ENCODE measurements around the gene MDN1. TPM values are rescaled to one million over a fixed set of nuclear protein-coding genes. Genes with fewer than 3 reads are reported as not detected.

The MDN1 gene
- total RNA-seq, 1 experiment from 2014 or later = 21.8 TPM

DNA sequence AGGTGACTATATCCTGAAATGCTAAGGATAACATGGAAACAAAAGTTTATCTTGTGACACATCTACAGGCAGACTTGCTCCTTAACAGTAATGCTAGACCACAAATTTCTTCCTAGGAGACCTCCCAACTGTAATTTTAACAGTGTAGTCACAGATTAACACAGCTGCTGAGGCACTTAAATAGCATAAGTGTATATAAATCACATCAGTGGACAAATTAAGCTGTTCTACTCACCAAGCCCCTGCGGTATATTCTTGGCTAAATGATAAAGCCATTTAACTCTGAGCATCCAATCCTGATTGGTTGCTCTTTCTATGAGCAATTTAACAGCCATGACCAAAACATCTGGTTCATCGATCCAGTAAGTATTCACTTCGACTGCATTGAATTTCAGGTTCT, 107.8 kb downstream of the MDN1 start:
- no peak for DNase-seq (ENCODE audit: extremely low read depth, low read depth)

GRCh38 chr6:89708316-89708715, 111.3 kb downstream of the MDN1 start:
- DNase-seq (ENCODE audit: extremely low read depth, low read depth) = no peak

- no peak for DNase-seq (ENCODE audit: extremely low read depth, low read depth)
These were observed 111.8 kb downstream of the MDN1 start for GRCh38 chr6:89707766-89708165.

DNA sequence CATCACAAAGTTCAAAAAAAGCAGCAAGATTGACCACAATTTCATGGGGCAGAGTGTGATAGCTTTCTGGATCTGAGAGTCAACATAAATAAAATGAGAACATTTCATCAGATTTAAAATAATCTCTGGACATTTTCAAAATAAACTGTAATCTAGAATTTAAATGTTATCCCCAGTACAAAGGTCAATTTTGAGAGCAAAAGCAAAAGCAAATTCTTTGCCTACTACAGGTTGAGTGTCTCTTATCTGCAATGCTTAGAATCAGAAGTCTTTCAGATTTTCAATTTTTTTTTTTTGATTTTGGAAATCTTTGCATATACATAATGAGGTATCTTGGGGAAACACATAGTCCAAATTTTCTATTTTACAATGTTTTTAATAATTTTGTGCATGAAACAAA, 113.5 kb downstream of the MDN1 start:
- DNase-seq (ENCODE audit: extremely low read depth, low read depth) = no peak

DNA sequence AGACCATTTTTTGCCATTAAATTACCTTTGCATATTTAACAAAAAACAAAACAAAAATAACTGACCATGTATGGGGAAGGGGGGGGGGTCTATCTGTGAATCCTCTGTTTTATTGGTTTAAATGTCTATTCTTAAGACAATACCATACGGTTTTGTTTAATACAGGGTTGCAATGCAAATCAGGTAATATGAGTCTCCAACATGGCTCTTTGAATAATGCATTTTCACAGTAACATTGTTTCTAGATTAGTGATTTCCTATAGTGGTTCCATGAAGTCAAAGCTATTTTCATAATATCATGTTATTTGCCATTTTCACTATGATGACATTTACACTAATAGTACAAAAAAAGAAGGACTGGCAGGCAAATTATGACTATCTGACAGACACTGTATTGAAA, 116.3 kb downstream of the MDN1 start:
- DNase-seq (ENCODE audit: extremely low read depth, low read depth) = no peak

DNA sequence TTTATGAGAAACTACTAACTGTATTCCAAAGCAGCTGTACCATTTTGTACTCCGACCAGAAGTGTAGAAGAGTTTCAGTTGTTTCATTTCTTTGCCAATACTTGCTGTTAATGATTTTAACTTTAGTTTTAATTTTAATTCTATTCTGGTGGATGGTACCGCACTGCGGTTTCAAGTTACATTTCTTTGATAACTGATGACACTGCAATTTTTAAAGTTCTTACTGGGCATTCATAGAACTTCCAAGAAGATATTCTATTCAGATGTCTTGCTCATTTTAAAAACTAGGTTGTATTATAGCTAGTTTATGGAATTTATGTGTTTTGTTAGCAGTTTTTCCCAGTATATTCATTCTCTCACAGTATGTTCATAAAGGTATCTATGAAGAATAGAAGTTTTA, 117.2 kb downstream of the MDN1 start:
- no peak for DNase-seq (ENCODE audit: extremely low read depth, low read depth)

DNA sequence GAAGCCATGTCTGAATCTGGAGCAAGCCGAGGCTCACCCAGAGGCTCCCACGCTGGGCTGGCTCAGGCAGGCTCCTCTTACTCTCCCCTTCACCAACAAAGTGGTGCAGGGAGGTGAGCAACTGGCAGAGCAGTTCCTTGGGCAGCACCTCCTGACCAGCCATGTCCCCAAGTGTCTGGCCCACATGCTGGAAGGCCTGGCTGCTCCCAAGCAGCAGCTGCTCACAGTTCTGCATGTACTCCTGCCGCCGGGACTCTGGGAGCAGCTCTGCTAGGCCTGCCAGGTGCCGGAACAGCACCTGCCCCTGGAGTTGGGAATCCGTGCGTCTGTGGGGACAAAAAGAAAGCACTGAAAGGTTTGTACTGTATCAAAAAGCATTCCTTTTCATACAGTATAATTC, 123.9 kb downstream of the MDN1 start:
- DNase-seq (ENCODE audit: extremely low read depth, low read depth) = no peak

DNA sequence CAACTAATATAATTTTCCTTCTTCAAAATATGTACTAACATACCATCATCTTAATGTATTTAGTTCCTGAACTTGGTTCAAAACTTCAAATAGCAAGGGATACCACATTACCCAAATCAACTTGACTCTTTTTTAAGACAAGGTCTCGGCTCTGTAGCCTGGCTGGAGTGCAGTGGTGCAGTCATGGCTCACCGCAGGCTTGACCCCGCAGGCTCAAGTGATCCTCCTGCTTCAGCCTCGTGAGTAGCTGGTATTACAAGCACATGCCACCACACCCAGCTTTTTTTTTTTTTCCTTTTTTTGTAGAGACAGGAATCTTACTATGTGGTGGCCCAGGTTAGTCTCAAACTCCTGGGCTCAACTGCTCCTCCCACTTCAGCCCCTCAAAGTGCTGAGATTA, 125.2 kb downstream of the MDN1 start:
- DNase-seq (ENCODE audit: extremely low read depth, low read depth) = no peak

DNA sequence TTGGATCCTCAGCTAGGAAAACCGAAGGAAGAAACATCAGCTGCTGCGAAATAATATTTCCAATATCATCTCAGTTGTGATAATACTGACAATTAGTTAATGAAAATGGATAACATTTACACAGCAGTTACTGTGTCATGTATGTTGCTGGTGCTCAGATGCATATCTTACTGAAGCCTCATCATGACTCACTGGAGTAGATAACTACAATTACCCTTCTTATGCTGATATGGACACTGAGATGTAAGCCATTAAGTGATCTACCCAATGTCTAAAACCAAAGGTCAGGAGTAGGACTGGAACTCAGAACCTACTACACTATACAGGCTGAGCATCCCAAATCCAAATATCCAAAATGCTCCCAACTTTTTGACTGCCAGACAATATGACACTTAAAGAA, 126.4 kb downstream of the MDN1 start:
- no peak for DNase-seq (ENCODE audit: extremely low read depth, low read depth)

DNA sequence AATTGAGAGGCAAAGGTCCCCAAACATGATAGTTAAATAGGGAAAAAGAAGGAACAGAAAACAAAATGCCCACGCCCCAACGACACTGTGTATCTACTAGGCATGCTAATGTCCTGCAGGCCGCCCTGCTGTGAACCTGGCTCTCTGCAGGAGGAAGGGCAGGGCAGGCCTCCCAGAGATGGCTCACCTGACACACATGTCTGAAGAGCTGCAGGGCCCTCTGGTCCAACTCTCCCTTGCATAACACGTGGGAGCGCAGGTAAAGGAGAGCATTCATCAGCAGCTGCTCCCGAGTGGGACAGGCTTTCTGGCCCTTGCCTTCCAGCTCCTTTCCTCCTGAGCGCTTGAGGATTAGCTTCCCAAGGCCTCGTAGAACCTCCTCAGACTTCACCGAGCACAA, 127.3 kb downstream of the MDN1 start:
- DNase-seq (ENCODE audit: extremely low read depth, low read depth) = no peak

DNA sequence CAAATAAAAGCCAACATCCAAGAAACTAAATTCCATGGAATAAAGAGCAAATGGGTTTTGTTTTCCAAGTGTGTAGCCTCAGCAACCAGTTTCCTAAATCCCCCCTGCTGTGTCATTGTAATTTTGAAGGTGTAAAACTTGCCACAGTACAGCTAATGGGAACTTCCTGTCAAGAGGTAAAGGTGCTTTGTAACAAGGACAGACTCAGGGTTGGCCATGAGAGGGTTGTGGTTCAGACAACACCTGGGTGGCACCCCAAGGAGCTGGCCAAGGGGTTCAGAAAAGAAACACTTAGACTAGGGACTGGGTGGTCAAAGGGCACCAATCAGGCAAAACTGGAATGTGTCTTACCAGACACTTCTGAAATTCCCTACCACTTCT, 128.7 kb downstream of the MDN1 start:
- no peak for DNase-seq (ENCODE audit: extremely low read depth, low read depth)

DNA sequence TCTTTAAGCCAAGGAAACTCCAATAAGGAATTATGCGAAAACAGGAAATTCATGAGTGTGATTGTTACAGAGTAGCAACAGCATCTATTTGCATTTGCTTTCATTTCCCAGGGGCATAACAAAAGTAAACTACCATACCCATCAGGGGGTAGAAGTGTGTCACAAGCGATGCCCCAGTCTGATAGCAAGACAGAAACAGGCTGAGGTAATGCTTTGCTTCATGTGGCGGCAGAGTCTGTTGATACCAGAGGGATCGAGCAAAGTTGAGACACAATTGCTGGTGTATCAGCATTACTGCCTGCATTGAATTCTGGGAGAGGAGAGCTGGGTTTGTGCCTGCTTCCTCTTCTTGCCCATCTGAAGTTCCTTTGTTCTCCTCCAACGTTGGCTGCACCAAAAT, 129.9 kb downstream of the MDN1 start:
- no peak for DNase-seq (ENCODE audit: extremely low read depth, low read depth)

GRCh38 chr6:89688328-89688727, 131.3 kb downstream of the MDN1 start:
- no peak for DNase-seq (ENCODE audit: extremely low read depth, low read depth)

DNA sequence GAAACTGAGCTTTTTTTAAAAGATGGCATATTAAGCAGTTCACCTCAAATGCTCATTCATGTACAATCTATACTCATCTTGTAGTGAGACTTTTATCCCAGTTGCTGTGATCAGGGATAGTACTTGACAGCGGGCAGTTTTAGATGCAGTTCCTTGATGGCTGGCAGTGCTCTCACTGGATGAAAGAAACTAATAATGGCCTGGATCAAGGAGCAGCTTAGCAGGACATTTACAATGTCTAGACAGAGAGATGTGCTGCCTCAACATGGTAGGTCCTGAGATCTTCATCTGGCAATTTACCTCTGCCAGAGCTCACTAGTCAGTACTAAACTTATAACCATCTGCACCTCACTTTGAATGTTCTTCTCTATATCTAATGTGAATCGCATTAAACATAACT, 134.3 kb downstream of the MDN1 start:
- DNase-seq (ENCODE audit: extremely low read depth, low read depth) = no peak

- DNase-seq (ENCODE audit: extremely low read depth, low read depth) = no peak
These were observed 136.6 kb downstream of the MDN1 start for GRCh38 chr6:89682991-89683390.

DNA sequence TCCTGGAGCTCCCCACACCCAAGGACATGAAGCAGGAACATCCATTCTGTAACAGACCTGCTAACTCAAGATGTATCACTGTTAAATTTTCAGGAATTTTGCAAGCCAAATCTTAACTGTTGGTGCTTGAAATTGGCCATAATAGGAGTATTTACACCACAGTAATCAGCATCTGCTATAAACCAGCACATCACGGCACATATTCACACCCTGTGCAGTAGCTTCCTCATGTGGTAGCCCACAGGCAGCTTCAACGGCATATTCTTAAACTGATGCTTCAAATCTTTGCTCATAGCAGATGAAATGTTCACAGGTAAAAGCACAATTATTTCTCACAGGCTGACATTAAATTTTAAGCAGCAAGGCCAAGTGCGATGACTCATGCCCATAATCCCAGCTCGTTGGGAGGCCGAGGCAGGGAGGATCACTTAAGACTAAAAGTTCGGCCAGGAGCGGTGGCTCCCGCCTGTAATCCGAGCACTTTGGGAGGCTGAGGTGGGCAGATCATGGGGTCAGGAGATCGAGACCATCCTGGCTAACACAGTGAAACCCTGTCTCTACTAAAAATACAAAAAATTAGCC, 137.5 kb downstream of the MDN1 start:
- no peak for DNase-seq (ENCODE audit: extremely low read depth, low read depth)

- no peak for DNase-seq (ENCODE audit: extremely low read depth, low read depth)
These were observed 139.0 kb downstream of the MDN1 start for GRCh38 chr6:89680551-89680950.

- DNase-seq (ENCODE audit: extremely low read depth, low read depth) = no peak
These were observed 139.4 kb downstream of the MDN1 start for GRCh38 chr6:89680150-89680549.

GRCh38 chr6:89679215-89680120, 140.1 kb downstream of the MDN1 start:
- no peak for DNase-seq (ENCODE audit: extremely low read depth, low read depth)

DNA sequence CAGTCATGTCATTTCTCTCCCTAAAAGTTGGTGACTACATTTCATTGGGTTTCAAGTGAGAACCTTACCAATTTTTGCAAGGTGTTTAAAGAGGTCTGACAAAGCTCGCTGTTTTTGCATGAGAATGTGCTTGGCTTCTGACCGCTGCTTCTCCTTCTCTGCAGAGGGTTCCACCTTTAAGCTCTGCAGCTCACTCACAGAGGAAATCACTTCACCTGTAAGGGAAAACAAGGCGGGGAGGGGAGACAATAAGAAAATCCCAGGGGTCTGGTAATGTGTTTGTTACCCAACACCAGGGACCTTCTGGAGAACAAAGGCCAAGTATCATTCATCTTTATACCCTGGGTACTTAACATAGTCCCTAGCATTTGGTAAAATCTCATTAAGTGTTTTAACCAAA, 141.1 kb downstream of the MDN1 start:
- no peak for DNase-seq (ENCODE audit: extremely low read depth, low read depth)

GRCh38 chr6:89675949-89676748, 143.4 kb downstream of the MDN1 start:
- no peak for DNase-seq (ENCODE audit: extremely low read depth, low read depth)

Data from NCI-H460 (cell line).